OCI-LY1 (cell line): ENCODE results near the gene NRG2.

Experiments
- CTCF ChIP-seq: fragments of 200-600 bp; sonication (generic), shearing (Covaris generic); IDR thresholded peaks from 2 replicates; pipeline ENCODE4 v1.5.1; 2017; ENCODE audit warnings: mild to moderate bottlenecking, antibody characterized with exemption, low read length, moderate library complexity, mixed read lengths
- EZH2 ChIP-seq: fragments of 200-600 bp; sonication (generic), shearing (Covaris generic); IDR thresholded peaks from 2 replicates; pipeline ENCODE4 v1.8.0; 2017; ENCODE audit warnings: borderline replicate concordance, mixed run types, mild to moderate bottlenecking, antibody characterized with exemption, low read length, moderate library complexity, mixed read lengths

DNA sequence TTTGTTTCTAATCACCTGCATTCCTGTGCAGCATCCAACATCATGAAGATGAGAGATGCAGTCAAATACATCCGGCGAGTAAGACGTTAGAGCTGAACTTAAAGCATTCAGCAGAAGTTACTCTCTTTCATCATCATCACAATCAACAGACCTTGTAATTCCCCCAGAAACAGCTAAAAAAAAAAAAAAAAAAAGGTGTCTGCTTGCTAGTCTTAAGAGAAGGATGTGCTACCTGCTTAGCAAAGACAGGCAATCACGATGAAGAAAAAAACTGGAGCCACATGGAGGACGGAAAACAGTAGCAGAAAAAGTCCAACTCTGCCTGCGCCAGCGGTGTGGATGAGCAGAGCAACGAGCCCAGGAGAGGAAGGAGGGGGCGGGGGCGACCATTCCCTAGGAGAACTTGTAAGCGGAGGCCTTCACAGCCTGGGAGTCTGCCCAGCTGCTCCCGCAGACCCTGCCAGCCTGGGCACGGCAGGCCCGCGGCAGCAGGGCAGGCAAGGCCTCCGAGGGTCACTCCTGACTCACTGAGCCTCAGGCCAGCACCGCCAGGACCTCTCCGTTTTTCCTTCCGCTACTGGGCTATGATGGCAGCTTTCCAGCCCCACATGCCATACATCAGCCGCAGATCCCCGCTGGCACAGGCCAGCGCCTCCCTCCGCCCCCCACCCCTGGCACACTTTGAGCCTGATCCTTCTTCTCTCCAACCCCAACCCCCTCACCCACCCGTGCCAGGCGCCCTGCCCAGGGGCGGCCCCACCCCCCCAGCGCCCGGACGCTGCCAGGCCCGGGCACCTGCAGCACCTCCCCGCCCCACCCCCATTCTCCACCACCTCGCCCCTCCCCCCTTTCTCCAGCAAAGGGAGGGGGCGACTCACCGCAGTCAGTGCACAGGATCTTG is 1.4 kb downstream of the NRG2 start:
- TF ChIP-seq EZH2 (no peak), CTCF (no peak)
